ENCODE data around the gene GPR25. TPM values are rescaled to one million over a fixed set of nuclear protein-coding genes. Genes with fewer than 3 reads are reported as not detected.
"Not testable (repeated sequence)": the region's sequence is repeated elsewhere in the genome, so short reads cannot be mapped to it uniquely, and the experiment has no call there.

The GPR25 gene
- total RNA-seq, 1 experiment from 2014 or later: not detected

GRCh38 chr1:200911936-200912335 is 39.2 kb downstream of the GPR25 start:
- DNase-seq (ENCODE audit: low spot score): not testable (repeated sequence)

- no peak for DNase-seq (ENCODE audit: low spot score)
Measured at GRCh38 chr1:200912737-200913407, 40.1 kb downstream of the GPR25 start.

- no peak for DNase-seq (ENCODE audit: low spot score)
Measured at GRCh38 chr1:200916152-200916551, 43.4 kb downstream of the GPR25 start.

GRCh38 chr1:200916681-200917080 is 43.9 kb downstream of the GPR25 start:
- no peak for DNase-seq (ENCODE audit: low spot score)

GRCh38 chr1:200917291-200917817 is 44.6 kb downstream of the GPR25 start:
- no peak for DNase-seq (ENCODE audit: low spot score)

- no peak for DNase-seq (ENCODE audit: low spot score)
Measured at GRCh38 chr1:200918006-200918405, 45.2 kb downstream of the GPR25 start.

- DNase-seq (ENCODE audit: low spot score): no peak
Measured at GRCh38 chr1:200919386-200919785, 46.6 kb downstream of the GPR25 start.

GRCh38 chr1:200921571-200922110 is 48.9 kb downstream of the GPR25 start:
- DNase-seq (ENCODE audit: low spot score): no peak

GRCh38 chr1:200922406-200922805 is 49.6 kb downstream of the GPR25 start:
- DNase-seq (ENCODE audit: low spot score): no peak

GRCh38 chr1:200923601-200924000 is 50.8 kb downstream of the GPR25 start:
- DNase-seq (ENCODE audit: low spot score): no peak

Other genes with a start within 250 kb of the GPR25 start
- gene DDX59, start 203.1 kb upstream of the GPR25 start, total RNA-seq (2014; rRNA removed; shearing (Covaris generic)): 16.3 and 18.8 TPM in 2 replicates
- gene CAMSAP2, start 134.1 kb upstream of the GPR25 start, total RNA-seq (2014; rRNA removed; shearing (Covaris generic)): 15.5 and 19.5 TPM in 2 replicates
- gene INAVA, start 21.9 kb downstream of the GPR25 start, total RNA-seq (2014; rRNA removed; shearing (Covaris generic)): 0.55 and 1.1 TPM in 2 replicates
- 2.1 and 2.4 TPM in 2 replicates for gene KIF21B, start 150.7 kb downstream of the GPR25 start, total RNA-seq (2014; rRNA removed; shearing (Covaris generic))
- gene CACNA1S, start 239.4 kb downstream of the GPR25 start, total RNA-seq (2014; rRNA removed; shearing (Covaris generic)): not detected in 2 replicates

Data from H4 (cell line).